IMR-90 (cell line): ENCODE measurements around the gene WDR48. TPM values are rescaled to one million over a fixed set of nuclear protein-coding genes. Genes with fewer than 3 reads are reported as not detected.

Experiments
- ATAC-seq: fragments of 200-7000 bp; cut with Tn5 transposase; 2 replicates; pipeline ENCODE4 v1.9.1; 2020; ENCODE audit warnings: low read depth, mild to moderate bottlenecking, moderate library complexity
- BruUV-seq: library from RNA; stranded (reverse); fragments of 400-500 nt; replicated peaks from 2 replicates; lab custom pipeline; 2021; lab: Mats Ljungman, UMichigan
- CTCF ChIA-PET: fragments of 300-600 bp; formaldehyde crosslinking; extraction: SDS; loops from one replicate; lab custom pipeline; 2021; ENCODE audit warnings: antibody characterized with exemption; lab: Yijun Ruan, JAX
- POLR2A ChIA-PET: fragments of 300-600 bp; sonication (Branson Sonifier 250); formaldehyde crosslinking; loops from one replicate; lab custom pipeline; 2022; ENCODE audit warnings: antibody characterized with exemption; ENCODE audit not compliant: unreplicated experiment; lab: Charles Lee
- DNase-seq: peaks from one replicate; pipeline ENCODE4 v3.0.0; 2013
- H2AFZ ChIP-seq: replicated peaks from 2 replicates; pipeline ENCODE3; 2013; ENCODE audit warnings: low read length, mild to moderate bottlenecking; ENCODE audit not compliant: poor library complexity
- H2AK5ac ChIP-seq: 2 replicates; pipeline ENCODE4 v1.6.1; 2013; ENCODE audit warnings: low read depth, low read length, inconsistent platforms
- H2AK9ac ChIP-seq: replicated peaks from 2 replicates; pipeline ENCODE3; 2013; ENCODE audit warnings: mild to moderate bottlenecking, low read depth, low read length, moderate library complexity; ENCODE audit not compliant: poor library complexity
- H2BK120ac ChIP-seq: 2 replicates; pipeline ENCODE4 v1.6.1; 2013; ENCODE audit warnings: low read depth, low read length, inconsistent platforms
- H2BK15ac ChIP-seq: 3 replicates; pipeline ENCODE4 v1.6.1; 2013; ENCODE audit warnings: low read depth, low read length, inconsistent platforms
- H2BK20ac ChIP-seq: 2 replicates; pipeline ENCODE4 v1.6.1; 2013; ENCODE audit warnings: low read depth, mild to moderate bottlenecking, inconsistent platforms, low read length, moderate library complexity
- H2BK5ac ChIP-seq: 2 replicates; pipeline ENCODE4 v1.6.1; 2013; ENCODE audit warnings: mild to moderate bottlenecking, low read depth, low read length, inconsistent platforms; ENCODE audit not compliant: poor library complexity, severe bottlenecking
- H3K14ac ChIP-seq: replicated peaks from 2 replicates; pipeline ENCODE4 v1.6.1; 2013; ENCODE audit warnings: low read depth, low read length, inconsistent platforms
- H3K18ac ChIP-seq: 2 replicates; pipeline ENCODE4 v1.6.1; 2013; ENCODE audit warnings: low read depth, low read length, control low read depth
- H3K23ac ChIP-seq: 2 replicates; pipeline ENCODE4 v1.6.1; 2013; ENCODE audit warnings: low read depth, low read length, inconsistent platforms
- H3K27ac ChIP-seq: 2 replicates; pipeline ENCODE4 v1.5.1; 2013; ENCODE audit warnings: mild to moderate bottlenecking, control low read depth, low read length; ENCODE audit not compliant: insufficient read depth
- H3K27me3 ChIP-seq: 2 replicates; pipeline ENCODE4 v1.6.1; 2013; ENCODE audit warnings: low read length; ENCODE audit not compliant: control insufficient read depth, insufficient read depth
- H3K36me3 ChIP-seq: 2 replicates; pipeline ENCODE4 v1.6.1; 2013; ENCODE audit warnings: low read length, mixed read lengths; ENCODE audit not compliant: control insufficient read depth, insufficient read depth
- H3K4ac ChIP-seq: 2 replicates; pipeline ENCODE4 v1.6.1; 2013; ENCODE audit warnings: low read depth, low read length, inconsistent platforms
- H3K4me1 ChIP-seq: 2 replicates; pipeline ENCODE4 v1.6.1; 2013; ENCODE audit warnings: low read length, mixed read lengths; ENCODE audit not compliant: control insufficient read depth, insufficient read depth
- H3K4me2 ChIP-seq: 2 replicates; pipeline ENCODE4 v1.6.1; 2013; ENCODE audit warnings: low read depth, mild to moderate bottlenecking, control low read depth, low read length, moderate library complexity
- H3K4me3 ChIP-seq: 2 replicates; pipeline ENCODE4 v1.5.1; 2013; ENCODE audit warnings: low read depth, mild to moderate bottlenecking, control low read depth, low read length, moderate library complexity; ENCODE audit not compliant: insufficient read depth
- H3K56ac ChIP-seq: 2 replicates; pipeline ENCODE4 v1.6.1; 2013; ENCODE audit warnings: low read length, inconsistent platforms; ENCODE audit not compliant: insufficient read depth; ENCODE audit errors: extremely low read depth
- H3K79me1 ChIP-seq, 2 experiments: 2 replicates each; pipeline ENCODE4 v1.6.1; 2013; ENCODE audit warnings: low read length in 2 of 2, inconsistent platforms in 1 of 2, low read depth in 1 of 2
- H3K9ac ChIP-seq: 2 replicates; pipeline ENCODE4 v1.6.1; 2013; ENCODE audit warnings: low read depth, low read length, control low read depth
- H3K9me1 ChIP-seq: 2 replicates; pipeline ENCODE4 v1.6.1; 2013; ENCODE audit warnings: low read length, inconsistent platforms; ENCODE audit not compliant: insufficient read depth
- H3K9me3 ChIP-seq: 2 replicates; pipeline ENCODE4 v1.6.1; 2013; ENCODE audit warnings: low read length; ENCODE audit not compliant: control insufficient read depth, insufficient read depth
- H4K20me1 ChIP-seq: 2 replicates; pipeline ENCODE4 v1.6.1; 2013; ENCODE audit warnings: low read length, inconsistent platforms; ENCODE audit not compliant: insufficient read depth
- H4K5ac ChIP-seq: 2 replicates; pipeline ENCODE4 v1.6.1; 2013; ENCODE audit warnings: mild to moderate bottlenecking, low read depth, low read length, control low read depth
- H4K8ac ChIP-seq, 2 experiments: 2 replicates each; pipeline ENCODE4 v1.6.1; 2013; ENCODE audit warnings: low read depth in 2 of 2, low read length in 2 of 2, control low read depth in 1 of 2, inconsistent platforms in 1 of 2
- H4K91ac ChIP-seq: 2 replicates; pipeline ENCODE4 v1.6.1; 2013; ENCODE audit warnings: low read depth, low read length, inconsistent platforms; ENCODE audit not compliant: insufficient read depth
- CEBPB ChIP-seq: IDR thresholded peaks from 2 replicates; pipeline ENCODE4 v1.6.1; 2012; ENCODE audit warnings: low read depth, low read length, improper control_type of control experiment
- CHD1 ChIP-seq: IDR thresholded peaks from 2 replicates; pipeline ENCODE4 v1.6.1; 2012; ENCODE audit warnings: low read depth, low read length, improper control_type of control experiment
- MXI1 ChIP-seq: IDR thresholded peaks from 2 replicates; pipeline ENCODE4 v1.6.1; 2012; ENCODE audit warnings: low read depth, mild to moderate bottlenecking, low read length, moderate library complexity, borderline replicate concordance
- RAD21 ChIP-seq: IDR thresholded peaks from 2 replicates; pipeline ENCODE4 v1.6.1; 2012; ENCODE audit warnings: low read length, improper control_type of control experiment
- RFX5 ChIP-seq: IDR thresholded peaks from 2 replicates; pipeline ENCODE4 v1.8.0; 2012; ENCODE audit warnings: low read depth, mild to moderate bottlenecking, low read length, moderate library complexity
- WGBS, 2 experiments: methylation state at CpG; one replicate each; pipeline versions ENCODE4 v1.1.5 to v1.1.7; 2013; ENCODE audit warnings: missing lambda C conversion rate in 2 of 2; ENCODE audit not compliant: insufficient read length in 1 of 2; ENCODE audit errors: extremely low coverage in 2 of 2; 5-methylcytosine and 5-hydroxymethylcytosine counted together
- dilution Hi-C: fragments of 300-500 bp; cut with HindIII; formaldehyde crosslinking; loops from one replicate; pipeline ENCODE4 v1.14.3; 2018; ENCODE audit warnings: low sequenced_read_pairs; ENCODE audit not compliant: unreplicated experiment
- in situ Hi-C: fragments of 300-500 bp; cut with MboI; formaldehyde crosslinking; loops from 3 replicates; pipeline ENCODE4 v1.14.3; 2019; ENCODE audit warnings: low sequenced_read_pairs, inconsistent platforms, mixed read lengths
- intact Hi-C: fragments of 100-400 bp; cut with micrococcal nuclease; formaldehyde crosslinking; loops from 2 replicates; pipeline ENCODE4 v1.10.0; 2022
- polyA plus RNA-seq, 3 experiments: library from polyadenylated mRNA; depleted of rRNA; stranded (reverse); fragments of >200 nt; gene quantifications; 2 replicates each; pipeline ENCODE4 v1.2.3, GENCODE V29; 2012; ENCODE audit warnings: low replicate concordance in 1 of 3
- total RNA-seq: library from RNA; depleted of rRNA; stranded (reverse); fragments of >200 nt; gene quantifications from 2 replicates; pipeline ENCODE4 v1.2.3, GENCODE V29; 2012

WDR48 gene
- total and polyA plus RNA-seq, 2 of the 4 experiments (the other 2 are of a cell fraction), result 14.4 to 41.2 TPM

DNA sequence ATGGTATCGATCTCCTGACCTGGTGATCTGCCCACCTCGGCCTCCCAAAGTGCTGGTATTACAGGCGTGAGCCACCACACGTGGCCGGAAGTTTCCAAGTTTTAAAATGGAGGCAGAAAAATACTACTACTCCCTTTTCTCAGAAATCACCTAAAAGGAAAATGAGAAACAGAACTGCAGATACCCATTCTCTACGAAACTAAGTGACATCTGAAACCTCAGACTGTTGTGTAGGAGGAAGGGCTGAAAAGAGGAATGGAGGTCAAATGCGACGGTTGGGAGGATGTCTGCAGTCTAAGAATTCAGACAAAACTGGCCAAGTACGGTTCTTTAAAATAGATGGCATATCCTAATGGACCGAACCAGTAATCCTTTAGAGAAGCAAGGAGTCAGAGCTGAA lies 24.1 kb downstream of the WDR48 start:
- Histone ChIP-seq H2BK120ac (no peak overlapping the region), H3K14ac (no peak overlapping the region), H3K27ac (no peak overlapping the region), H4K91ac (no peak overlapping the region), H3K18ac (no peak overlapping the region), H3K4me2 (no peak overlapping the region), H3K23ac (no peak overlapping the region), H3K79me1 (no peaks in the 10 kb centered on the region), H3K4me1 (no peaks in the 10 kb centered on the region), H2BK20ac (no peak overlapping the region), H2BK5ac (no peak overlapping the region), H2AFZ (no peak overlapping the region), H4K5ac (no peak overlapping the region), H3K36me3 (peaks cover 22% of the 10 kb centered on the region), H3K27me3 (no peaks in the 10 kb centered on the region), H3K4me3 (no peak overlapping the region), H3K9ac (no peak overlapping the region), H3K56ac (no peak overlapping the region), H3K4ac (no peak overlapping the region), H2AK5ac (no peak overlapping the region), H4K20me1 (no peaks in the 10 kb centered on the region), H2BK15ac (no peak overlapping the region), H3K9me3 (no peaks in the 10 kb centered on the region), H2AK9ac (no peak overlapping the region), H4K8ac (no peak overlapping the region), H3K9me1 (no peaks in the 10 kb centered on the region)
- CTCF ChIA-PET, result no interaction called here
- in situ Hi-C loops (no loop called here), intact Hi-C loops (no loop called here), dilution Hi-C loops (no loop called here)
- DNase-seq (no peak), ATAC-seq (no peak)
- no CpG with 5 or more reads among the region's 10 CpGs for WGBS, 2 experiments
- POLR2A ChIA-PET, result no interaction called here
- no peak for TF ChIP-seq RFX5
- TF ChIP-seq RAD21, result no peak
- no peak for TF ChIP-seq MXI1
- no peak for TF ChIP-seq CHD1
- no peak for TF ChIP-seq CEBPB
- BruUV-seq, result no TSS peak
